Peyer's patch (tissue), 4 donors: Measurements from ENCODE around the gene IKZF2. TPM values are rescaled to one million over a fixed set of nuclear protein-coding genes. Genes with fewer than 3 reads are reported as not detected.

ENCODE experiments used
- DNase-seq, 3 donors: peaks; one replicate each; pipeline ENCODE4 v3.0.0-alpha.2; 2017 to 2019
- H3K27ac ChIP-seq, 4 donors: fragments of 200-600 bp; sonication (generic); one replicate each; pipeline ENCODE4 v1.5.1; 2016 to 2019
- H3K27me3 ChIP-seq, 2 donors: fragments of 200-600 bp; sonication (generic); one replicate each; pipeline ENCODE4 v1.5.1; 2019
- H3K36me3 ChIP-seq, 3 donors: fragments of 200-600 bp; sonication (generic); one replicate each; pipeline ENCODE4 v1.5.1; 2016 to 2019
- H3K4me1 ChIP-seq, 4 donors: fragments of 200-600 bp; sonication (generic); one replicate each; pipeline ENCODE4 v1.5.1; 2016 to 2019
- H3K4me3 ChIP-seq, 4 donors: fragments of 200-600 bp; sonication (generic); 1 replicate in 3 of 4; 2 replicates in 1 of 4; pipeline ENCODE4 v1.5.1; 2016 to 2019; ENCODE audit warnings: mild to moderate bottlenecking in 1 of 4
- H3K9me3 ChIP-seq, 4 donors: fragments of 200-600 bp; sonication (generic); one replicate each; pipeline ENCODE4 v1.5.1; 2016 to 2019; ENCODE audit warnings: mild to moderate bottlenecking in 1 of 4
- POLR2A ChIP-seq, 2 donors: fragments of 450-650 bp; IDR thresholded peaks; one replicate each; pipeline ENCODE4 v1.5.1; 2017; ENCODE audit warnings: antibody characterized with exemption in 2 of 2, mild to moderate bottlenecking in 2 of 2, moderate library complexity in 2 of 2
- total RNA-seq, 4 donors: library from RNA; depleted of rRNA; stranded (reverse); fragments of >200 nt; gene quantifications; one replicate each; pipeline ENCODE4 v1.1.0, GENCODE V29; 2016
- TF ChIP-seq, protein P1 (sequence below), 6 experiments: fragments of 450-650 bp in 4 of 6; fragments of 200-600 bp in 2 of 6; sonication (generic) in 1 of 6; IDR thresholded peaks; one replicate each; pipeline ENCODE4 v1.5.1; 2017 to 2019; ENCODE audit warnings: antibody characterized with exemption in 6 of 6, mild to moderate bottlenecking in 3 of 6, moderate library complexity in 1 of 6

The IKZF2 gene
- total RNA-seq, 4 donors from 2014 or later = 4.2 to 8.3 (median 6.1) TPM

DNA sequence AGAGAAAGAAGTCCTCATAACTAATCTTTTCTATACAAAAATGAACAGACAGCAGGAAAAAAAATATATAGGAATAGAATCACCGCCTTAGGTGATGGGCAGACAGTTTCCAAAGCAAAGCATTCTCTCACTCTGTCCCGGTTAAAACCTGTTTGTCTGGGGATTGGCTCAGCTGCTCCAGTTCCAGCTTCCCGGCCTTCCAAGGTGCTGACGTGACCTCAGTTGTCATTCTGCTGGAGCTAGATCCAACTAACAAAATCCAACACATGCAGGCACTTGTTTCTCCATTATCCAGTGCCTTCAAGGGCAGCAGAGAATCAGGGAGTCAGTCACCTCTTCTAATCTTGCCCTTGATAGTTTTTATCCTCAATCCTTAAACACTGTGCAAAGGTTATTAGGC, 52.8 kb downstream of the IKZF2 start:
- Histone ChIP-seq H3K36me3 (no peaks in the 10 kb centered on the region), H3K4me3 (no peak overlapping the region), H3K27ac (no peak overlapping the region), H3K9me3 (no peaks in the 10 kb centered on the region), H3K27me3 (no peaks in the 10 kb centered on the region), H3K4me1 (no peaks in the 10 kb centered on the region)
- TF ChIP-seq, protein P1, sequence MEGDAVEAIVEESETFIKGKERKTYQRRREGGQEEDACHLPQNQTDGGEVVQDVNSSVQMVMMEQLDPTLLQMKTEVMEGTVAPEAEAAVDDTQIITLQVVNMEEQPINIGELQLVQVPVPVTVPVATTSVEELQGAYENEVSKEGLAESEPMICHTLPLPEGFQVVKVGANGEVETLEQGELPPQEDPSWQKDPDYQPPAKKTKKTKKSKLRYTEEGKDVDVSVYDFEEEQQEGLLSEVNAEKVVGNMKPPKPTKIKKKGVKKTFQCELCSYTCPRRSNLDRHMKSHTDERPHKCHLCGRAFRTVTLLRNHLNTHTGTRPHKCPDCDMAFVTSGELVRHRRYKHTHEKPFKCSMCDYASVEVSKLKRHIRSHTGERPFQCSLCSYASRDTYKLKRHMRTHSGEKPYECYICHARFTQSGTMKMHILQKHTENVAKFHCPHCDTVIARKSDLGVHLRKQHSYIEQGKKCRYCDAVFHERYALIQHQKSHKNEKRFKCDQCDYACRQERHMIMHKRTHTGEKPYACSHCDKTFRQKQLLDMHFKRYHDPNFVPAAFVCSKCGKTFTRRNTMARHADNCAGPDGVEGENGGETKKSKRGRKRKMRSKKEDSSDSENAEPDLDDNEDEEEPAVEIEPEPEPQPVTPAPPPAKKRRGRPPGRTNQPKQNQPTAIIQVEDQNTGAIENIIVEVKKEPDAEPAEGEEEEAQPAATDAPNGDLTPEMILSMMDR (IDR thresholded peaks at IDR 0.05) = no peak
- no peak for TF ChIP-seq POLR2A (IDR thresholded peaks at IDR 0.05)
- DNase-seq = no peak

DNA sequence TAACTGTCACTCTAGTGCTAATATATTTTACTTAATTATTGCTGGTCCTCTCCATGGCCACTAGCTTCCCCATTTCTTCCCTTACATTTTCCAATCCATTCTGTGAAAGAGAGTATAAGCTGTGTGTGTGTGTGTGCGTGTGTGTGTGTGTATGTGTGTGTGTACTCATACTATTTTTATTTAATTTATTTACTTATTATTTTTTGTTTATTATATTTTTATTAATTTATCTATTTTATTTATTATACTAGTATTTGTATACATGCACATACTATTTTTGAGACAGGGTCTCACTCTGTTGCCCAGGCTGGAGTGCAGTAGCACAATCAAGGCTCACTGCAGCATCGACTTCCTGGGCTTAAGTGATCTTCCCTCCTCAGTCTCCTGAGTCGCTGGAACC, 59.6 kb downstream of the IKZF2 start:
- H3K36me3 ChIP-seq = no peaks in the 10 kb centered on the region
- no peaks in the 10 kb centered on the region for H3K27me3 ChIP-seq
- H3K4me1 ChIP-seq = no peaks in the 10 kb centered on the region
- no peak for TF ChIP-seq POLR2A (IDR thresholded peaks at IDR 0.05)
- TF ChIP-seq, protein P1 (IDR thresholded peaks at IDR 0.05) = no peak
- no peak for DNase-seq
- H3K4me3 ChIP-seq = no peak overlapping the region
- H3K27ac ChIP-seq = no peak overlapping the region
- H3K9me3 ChIP-seq = no peaks in the 10 kb centered on the region

DNA sequence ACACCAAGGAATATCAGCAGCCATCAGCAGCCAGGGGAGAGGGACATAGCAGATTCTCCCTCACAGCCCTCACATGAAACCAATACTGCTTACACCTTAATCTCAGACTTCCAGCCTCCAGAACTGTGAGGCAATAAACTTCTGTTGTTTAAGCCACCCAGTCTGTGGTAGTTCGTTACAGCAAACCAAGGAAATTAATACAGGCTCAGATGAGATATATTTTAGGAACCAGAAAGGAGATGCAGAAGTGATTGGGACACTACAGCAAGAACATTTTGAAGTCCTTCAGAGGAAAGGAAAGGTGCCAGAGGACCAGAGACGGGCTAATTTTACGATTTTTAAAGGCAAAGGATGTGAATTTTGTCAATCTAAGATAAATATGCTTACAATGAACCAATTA, 60.6 kb downstream of the IKZF2 start:
- Histone ChIP-seq H3K9me3 (no peaks in the 10 kb centered on the region), H3K27me3 (no peaks in the 10 kb centered on the region), H3K4me1 (no peaks in the 10 kb centered on the region), H3K27ac (no peak overlapping the region), H3K36me3 (no peaks in the 10 kb centered on the region), H3K4me3 (no peak overlapping the region)
- no peak for DNase-seq
- TF ChIP-seq, protein P1 (IDR thresholded peaks at IDR 0.05) = no peak

DNA sequence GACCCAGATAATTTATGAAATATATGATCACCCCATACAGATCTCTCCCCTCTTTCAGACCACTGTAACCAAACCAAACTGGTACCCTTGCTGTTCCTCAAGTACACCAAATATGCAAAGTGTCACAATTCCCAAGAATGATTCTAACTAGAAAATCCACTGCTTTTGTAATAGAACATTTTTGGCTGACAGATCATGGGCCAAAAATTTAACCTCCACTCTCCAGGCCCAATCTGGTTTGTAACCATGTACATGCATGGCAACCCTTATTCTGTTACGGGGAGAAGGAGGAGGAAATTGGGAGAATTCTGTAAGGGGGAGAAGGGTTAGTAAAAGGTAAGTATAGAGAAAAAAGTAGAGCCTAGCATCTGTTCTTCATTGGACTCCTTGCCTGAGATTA, 62.0 kb downstream of the IKZF2 start:
- H3K9me3 ChIP-seq = no peaks in the 10 kb centered on the region
- no peaks in the 10 kb centered on the region for H3K36me3 ChIP-seq
- TF ChIP-seq, protein P1 (IDR thresholded peaks at IDR 0.05) = no peak
- TF ChIP-seq POLR2A (IDR thresholded peaks at IDR 0.05) = no peak
- no peak for DNase-seq
- no peak overlapping the region for H3K27ac ChIP-seq
- no peaks in the 10 kb centered on the region for H3K27me3 ChIP-seq
- H3K4me3 ChIP-seq = no peak overlapping the region
- no peaks in the 10 kb centered on the region for H3K4me1 ChIP-seq

DNA sequence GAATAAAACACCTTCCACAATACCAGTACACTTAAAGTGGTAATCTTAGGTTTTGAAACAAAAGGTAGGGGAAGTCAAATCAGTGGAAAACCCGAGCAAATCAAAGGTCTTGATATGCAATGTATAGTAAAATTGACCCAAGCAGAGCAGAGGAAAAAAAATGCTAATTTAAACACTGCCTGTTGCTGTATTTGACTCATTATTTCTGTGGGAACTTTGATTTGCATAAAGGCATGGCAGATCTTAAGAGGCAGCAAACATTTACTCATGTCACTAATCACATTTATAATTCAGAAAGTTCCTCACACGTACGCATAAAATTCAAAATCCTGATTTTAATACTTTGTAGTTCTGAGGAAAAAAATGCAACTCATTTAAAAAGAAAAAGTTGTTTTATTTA, 64.4 kb downstream of the IKZF2 start:
- Histone ChIP-seq H3K27me3 (no peaks in the 10 kb centered on the region), H3K9me3 (no peaks in the 10 kb centered on the region), H3K4me1 (no peaks in the 10 kb centered on the region), H3K36me3 (no peaks in the 10 kb centered on the region), H3K4me3 (no peak overlapping the region), H3K27ac (no peak overlapping the region)
- DNase-seq = no peak
- no peak for TF ChIP-seq POLR2A (IDR thresholded peaks at IDR 0.05)
- TF ChIP-seq, protein P1 (IDR thresholded peaks at IDR 0.05) = no peak

DNA sequence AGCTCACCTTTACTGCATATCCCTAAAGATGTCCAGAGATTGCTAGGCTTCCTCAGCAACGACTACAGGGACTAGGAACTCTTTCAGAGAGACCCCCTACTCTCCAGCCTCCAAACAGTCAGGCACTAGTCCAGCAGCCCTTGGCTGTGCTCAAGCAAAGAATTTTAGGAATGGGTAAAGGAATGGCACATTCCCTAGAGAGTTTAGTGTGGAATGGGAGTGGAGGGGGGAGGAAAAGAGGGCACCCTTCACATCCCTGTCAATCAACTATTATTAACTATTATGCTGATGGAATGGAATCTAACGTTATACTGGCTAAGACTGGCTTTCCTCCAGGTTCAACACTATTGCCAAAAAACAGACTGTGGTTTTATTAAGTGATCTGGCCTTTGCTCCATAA, 64.8 kb downstream of the IKZF2 start:
- Histone ChIP-seq H3K27me3 (no peaks in the 10 kb centered on the region), H3K9me3 (no peaks in the 10 kb centered on the region), H3K36me3 (no peaks in the 10 kb centered on the region), H3K27ac (no peak overlapping the region), H3K4me3 (no peak overlapping the region), H3K4me1 (no peaks in the 10 kb centered on the region)
- no peak for TF ChIP-seq POLR2A (IDR thresholded peaks at IDR 0.05)
- TF ChIP-seq, protein P1 (IDR thresholded peaks at IDR 0.05) = no peak
- DNase-seq = no peak
